Measurements from ENCODE around the gene SRPK2. TPM values are rescaled to one million over a fixed set of nuclear protein-coding genes. Genes with fewer than 3 reads are reported as not detected.

The SRPK2 gene
- total and polyA plus RNA-seq, 2 of the 8 experiments (the other 6 are each of a cell fraction or from before 2014, with no cell fraction given): 10.0 to 47.1 TPM

- Histone ChIP-seq H3K4ac (replicated peaks; ENCODE audit: insufficient read length, low read depth, low read length) (no peak overlapping the region), H4K5ac (ENCODE audit: insufficient read length, low read depth, low read length) (no peak overlapping the region), H3K23me2 (ENCODE audit: low read depth, low read length) (no peaks in the 10 kb centered on the region), H3K4me2 (ENCODE audit: insufficient read depth in 1 of 2, low read depth in 2 of 2, low read length in 2 of 2) (no peak overlapping the region), H4K8ac (ENCODE audit: extremely low read depth, insufficient read depth, low read length) (no peak overlapping the region), H3K27me3 (replicated peaks in 1 of 4; ENCODE audit: control insufficient read depth in 3 of 4, extremely low read depth in 1 of 4, insufficient read depth in 3 of 4, low read length in 3 of 4) (no peaks in the 10 kb centered on the region), H3K4me3 (ENCODE audit: extremely low read depth in 1 of 4, insufficient read depth in 2 of 4, low read depth in 3 of 4, low read length in 4 of 4) (no peak overlapping the region), H2BK12ac (ENCODE audit: low read depth, low read length) (no peak overlapping the region), H3K9ac (replicated peaks in 1 of 4; ENCODE audit: extremely low read depth in 1 of 4, low read depth in 3 of 4, low read length in 3 of 4) (no peak overlapping the region), H3K27ac (ENCODE audit: low read depth, low read length) (no peak overlapping the region), H2BK20ac (ENCODE audit: low read length) (no peak overlapping the region), H3K4me1 (replicated peaks in 1 of 4; ENCODE audit: control insufficient read depth in 3 of 4, insufficient read depth in 4 of 4, low read length in 3 of 4) (no peaks in the 10 kb centered on the region), H2BK120ac (replicated peaks; ENCODE audit: low read depth, low read length) (no peak overlapping the region), H3K79me1 (ENCODE audit: low read depth, low read length) (no peaks in the 10 kb centered on the region), H3K79me2 (ENCODE audit: control insufficient read depth in 1 of 2, insufficient read depth in 2 of 2, low read length in 2 of 2) (no peaks in the 10 kb centered on the region), H2BK5ac (ENCODE audit: low read depth, low read length) (no peak overlapping the region), H2BK15ac (ENCODE audit: low read length) (no peak overlapping the region), H3K18ac (ENCODE audit: extremely low read depth, low read length) (no peak overlapping the region), H2AFZ (ENCODE audit: low read length) (no peak overlapping the region), H4K20me1 (replicated peaks in 1 of 2; ENCODE audit: control insufficient read depth in 1 of 2, insufficient read depth in 2 of 2, low read length in 2 of 2) (no peaks in the 10 kb centered on the region), H3K14ac (ENCODE audit: insufficient read length) (no peak overlapping the region), H2AK5ac (ENCODE audit: low read depth, low read length) (no peak overlapping the region), H3K23ac (ENCODE audit: insufficient read length) (no peak overlapping the region), H3K36me3 (ENCODE audit: control insufficient read depth in 2 of 4, insufficient read depth in 4 of 4, low read length in 3 of 4) (no peaks in the 10 kb centered on the region), H3K9me3 (ENCODE audit: insufficient read depth in 2 of 2, low read depth in 1 of 2, low read length in 1 of 2) (no peaks in the 10 kb centered on the region), H3K56ac (replicated peaks; ENCODE audit: insufficient read length, low read depth, low read length) (no peak overlapping the region), H4K91ac (replicated peaks; ENCODE audit: insufficient read length, low read length) (no peak overlapping the region)
- ChIA-PET CTCF (ENCODE audit: partially characterized antibody) (interaction anchor here (0.7 to 3.3 kb wide), 15 partner anchors 10 to 284 kb away, joined by 3 to 20 read pairs (median 4); no protein-coding TSS in a partner anchor), POLR2A (ENCODE audit: partially characterized antibody) (interaction anchor here (1.1 to 1.7 kb wide), 4 partner anchors 13 to 37 kb away, joined by 3 to 5 read pairs (median 3); partner anchors contain the start of gene SRPK2)
- FAIRE-seq (no peak), DNase-seq (ENCODE audit: low read depth in 1 of 2, low spot score in 2 of 2) (no peak)
- 90% methylated on average over 14 of the region's 18 CpGs; no CpG with 5 or more reads in 1 of the 2 experiments for WGBS, 2 experiments (ENCODE audit: extremely low coverage in 1 of 2, insufficient coverage in 1 of 2, insufficient read length in 1 of 2, insufficient replicate concordance in 2 of 2, low coverage in 1 of 2, low lambda C conversion rate in 2 of 2, missing lambda C conversion rate in 1 of 2)
- TF ChIP-seq RNF2 (IDR thresholded peaks at IDR 0.05; ENCODE audit: borderline replicate concordance, low read depth, low read length, missing control alignments, poor library complexity, severe bottlenecking) (no peak), BCL11A (IDR thresholded peaks at IDR 0.05; ENCODE audit: low read depth in 2 of 2, low read length in 2 of 2) (no peak), USF2 (IDR thresholded peaks at IDR 0.05; ENCODE audit: low read length) (no peak), E2F6 (IDR thresholded peaks at IDR 0.05) (no peak), MAX (IDR thresholded peaks at IDR 0.05) (no peak), JUN (IDR thresholded peaks at IDR 0.05; ENCODE audit: low read depth, low read length) (no peak), ASH2L (IDR thresholded peaks at IDR 0.05; ENCODE audit: low read length) (no peak), POLR2AphosphoS5 (IDR thresholded peaks at IDR 0.05; ENCODE audit: low read depth, low read length) (no peak), POLR2A (IDR thresholded peaks at IDR 0.05; ENCODE audit: control extremely low read depth in 1 of 2, low read depth in 2 of 2, low read length in 2 of 2) (no peak), KDM5A (IDR thresholded peaks at IDR 0.05; ENCODE audit: low read length) (no peak)
Observed at GRCh38 chr7:105402221-105403095, 13.7 kb upstream of the SRPK2 start.
